Left hindlimb (tissue), 1 donor: ENCODE results near the gene ATL2.
"Not testable (repeated sequence)": the region's sequence is repeated elsewhere in the genome, so short reads cannot be mapped to it uniquely, and the experiment has no call there.

Experiments
- DNase-seq: peaks from one replicate; pipeline ENCODE4 v3.0.0-alpha.2; 2018

ATL2 gene

GRCh38 chr2:38387887-38388286 lies 10.8 kb upstream of the ATL2 start:
- DNase-seq = no peak

- no peak for DNase-seq
Observed at GRCh38 chr2:38386821-38387220, 9.7 kb upstream of the ATL2 start.

DNA sequence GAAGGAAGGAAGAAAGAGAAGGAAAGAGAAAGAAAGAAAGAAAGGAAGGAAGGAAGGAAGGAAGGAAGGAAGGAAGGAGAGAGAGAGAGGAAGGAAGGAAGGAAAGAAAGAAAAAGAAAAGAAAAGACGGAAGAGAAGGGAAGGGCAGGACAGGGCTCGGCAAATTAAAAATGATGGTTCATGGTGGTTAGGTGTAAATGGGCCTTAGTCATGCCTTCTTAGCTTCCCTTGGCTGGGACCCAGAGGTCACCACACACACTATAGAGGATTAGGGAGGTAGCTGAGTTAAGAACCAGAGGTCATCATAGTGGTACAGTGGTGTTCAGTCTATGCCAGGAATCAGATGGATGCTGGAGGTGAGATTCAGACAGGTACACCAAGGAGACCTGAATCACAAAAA lies 9.3 kb upstream of the ATL2 start:
- no peak for DNase-seq

- DNase-seq = no peak
Observed at GRCh38 chr2:38384338-38384737, 7.3 kb upstream of the ATL2 start.

DNA sequence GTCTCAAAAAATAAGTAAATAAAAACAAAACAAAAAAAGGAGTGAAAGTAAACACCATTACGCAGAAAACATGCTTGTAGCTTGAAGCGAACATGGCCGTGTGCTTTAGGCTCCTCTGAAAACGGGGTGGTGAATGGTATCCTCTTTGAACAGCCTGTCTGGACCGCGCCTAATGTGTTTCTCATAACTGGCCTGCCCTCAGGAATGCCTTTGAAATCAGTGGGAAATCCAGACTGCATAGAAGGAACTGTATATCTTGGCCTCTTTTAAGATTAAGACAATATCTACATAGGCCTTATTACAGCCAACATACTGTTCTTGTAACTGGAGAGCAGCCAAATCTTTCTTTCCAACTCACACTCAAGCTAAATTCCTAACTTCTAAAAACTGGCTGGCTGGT lies 6.7 kb upstream of the ATL2 start:
- DNase-seq = not testable (repeated sequence)

GRCh38 chr2:38381381-38382143 lies 4.5 kb upstream of the ATL2 start:
- no peak for DNase-seq

- DNase-seq = no peak
Observed at GRCh38 chr2:38380397-38381130, 3.5 kb upstream of the ATL2 start.

- DNase-seq = peak; percentile 73
Observed at GRCh38 chr2:38376346-38377049, 575 bp downstream of the ATL2 start.

DNA sequence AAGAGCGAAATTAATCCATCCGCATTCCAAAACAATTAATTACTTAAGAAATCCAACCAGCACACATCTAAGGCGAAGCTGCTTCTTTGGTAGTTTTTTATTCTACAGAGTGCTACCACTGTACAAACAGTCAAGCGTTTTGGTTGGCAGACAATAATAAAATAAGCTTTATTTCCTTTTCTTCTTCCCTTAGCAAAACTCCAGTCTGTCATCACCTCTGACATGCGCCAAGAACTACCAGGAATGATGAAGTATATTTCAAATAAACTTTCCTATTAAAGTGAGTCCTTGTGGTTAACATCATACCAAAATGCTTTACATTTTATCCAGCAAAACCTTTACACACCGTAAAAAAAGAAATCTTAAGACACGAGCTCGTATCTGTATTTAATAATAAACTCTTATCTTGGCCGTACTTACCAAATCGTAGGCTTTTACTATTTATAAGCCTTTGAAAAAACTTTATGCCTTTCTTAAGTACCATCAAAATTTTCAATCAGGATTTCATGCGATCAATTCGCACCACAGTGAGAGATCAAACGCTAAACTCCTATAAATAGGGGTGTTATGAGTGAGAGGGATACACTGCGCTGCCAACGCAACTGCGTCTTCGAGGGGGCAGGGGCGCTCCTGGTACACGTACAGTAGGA lies 1.3 kb downstream of the ATL2 start:
- no peak for DNase-seq

- no peak for DNase-seq
Observed at GRCh38 chr2:38374984-38375383, 2.1 kb downstream of the ATL2 start.

- no peak for DNase-seq
Observed at GRCh38 chr2:38371235-38371634, 5.8 kb downstream of the ATL2 start.

DNA sequence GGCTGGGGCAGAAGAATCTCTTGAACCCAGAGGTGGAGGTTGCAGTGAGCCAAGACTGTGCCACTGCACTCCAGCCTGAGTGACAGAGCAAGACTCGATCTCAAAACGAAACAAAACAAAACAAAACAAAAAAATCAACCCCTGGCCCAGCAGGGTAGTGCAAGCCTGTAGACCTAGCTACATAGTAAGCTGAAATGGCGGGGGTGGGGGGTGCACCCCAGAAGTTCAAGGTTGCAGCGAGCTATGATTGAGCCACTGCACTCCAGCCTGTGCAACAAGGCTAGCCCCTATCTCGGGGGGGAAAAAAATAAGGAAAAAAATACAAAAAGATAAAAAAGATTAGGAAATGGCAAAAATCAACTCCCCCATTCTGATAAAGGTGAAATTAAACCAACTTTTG lies 6.4 kb downstream of the ATL2 start:
- no peak for DNase-seq

- DNase-seq = no peak
Observed at GRCh38 chr2:38362232-38362631, 14.8 kb downstream of the ATL2 start.

DNA sequence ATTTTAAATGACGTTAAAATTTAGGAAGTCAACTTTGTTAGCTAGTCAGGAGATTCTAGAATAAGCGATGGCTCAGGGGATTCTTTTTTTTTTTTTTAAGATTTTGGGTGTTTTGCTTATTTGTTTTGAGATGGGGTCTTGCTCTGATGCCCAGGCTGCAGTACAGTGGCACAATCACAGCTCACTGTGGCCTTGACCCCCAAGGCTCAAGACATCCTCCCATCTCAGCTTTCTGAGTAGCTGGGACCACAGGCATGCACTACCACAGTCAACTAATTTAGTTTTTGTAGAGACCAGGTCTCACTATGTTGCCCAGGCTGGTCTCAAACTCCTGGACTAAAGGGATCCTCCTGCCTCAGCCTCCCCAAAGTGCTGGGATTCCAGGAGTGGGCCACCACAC lies 16.9 kb downstream of the ATL2 start:
- DNase-seq = no peak

DNA sequence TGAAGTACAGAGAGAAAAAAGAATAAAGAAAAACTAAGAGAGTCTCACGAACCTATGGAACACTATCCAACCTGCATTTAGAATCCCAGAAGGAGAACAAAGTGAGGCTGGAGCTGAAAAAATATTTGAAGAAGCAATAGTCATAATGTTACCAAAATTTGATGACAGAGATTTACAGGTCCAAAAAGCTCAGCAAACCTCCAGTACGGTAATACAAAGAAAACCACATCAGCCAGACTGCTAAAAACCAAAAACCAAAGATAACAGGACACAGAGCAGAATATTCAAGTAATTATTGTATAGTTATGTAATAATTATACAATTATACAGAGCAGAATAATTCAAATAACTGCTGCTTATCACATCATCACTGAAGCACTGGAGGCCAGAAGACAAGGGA lies 23.7 kb downstream of the ATL2 start:
- DNase-seq = no peak

- DNase-seq = no peak
Observed at GRCh38 chr2:38352336-38352735, 24.7 kb downstream of the ATL2 start.

DNA sequence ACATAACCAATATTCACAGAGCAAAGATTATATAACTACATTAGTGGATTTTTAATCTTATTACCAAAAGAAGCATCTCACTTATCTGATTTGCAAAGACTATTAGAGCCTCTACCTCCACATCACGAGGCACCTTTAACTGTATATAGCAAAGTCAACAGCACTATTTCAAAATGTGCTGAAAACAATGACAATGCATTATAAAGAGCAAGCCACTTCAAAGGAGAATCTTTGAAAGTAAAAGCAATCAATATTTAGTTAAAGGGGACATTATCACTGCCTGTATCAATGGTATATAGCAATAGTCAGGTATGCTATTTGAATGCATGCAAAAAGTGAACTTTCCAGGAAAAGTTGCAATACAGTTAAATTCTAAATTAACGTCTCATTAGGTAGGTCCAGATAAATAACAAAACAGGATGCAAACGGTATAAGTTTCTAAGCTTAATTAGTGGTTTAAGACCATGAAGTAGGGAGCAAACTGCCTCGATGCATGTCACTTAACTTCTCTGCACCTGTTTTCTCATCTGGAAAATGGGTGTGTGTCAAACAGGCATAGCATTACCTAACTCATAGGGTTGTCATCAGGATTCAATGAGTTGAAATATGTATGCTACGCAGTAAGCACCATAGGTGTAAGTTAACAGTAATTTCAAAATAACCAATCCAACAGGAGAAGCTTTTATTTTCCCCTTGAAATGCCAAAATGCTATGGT lies 31.6 kb downstream of the ATL2 start:
- no peak for DNase-seq

DNA sequence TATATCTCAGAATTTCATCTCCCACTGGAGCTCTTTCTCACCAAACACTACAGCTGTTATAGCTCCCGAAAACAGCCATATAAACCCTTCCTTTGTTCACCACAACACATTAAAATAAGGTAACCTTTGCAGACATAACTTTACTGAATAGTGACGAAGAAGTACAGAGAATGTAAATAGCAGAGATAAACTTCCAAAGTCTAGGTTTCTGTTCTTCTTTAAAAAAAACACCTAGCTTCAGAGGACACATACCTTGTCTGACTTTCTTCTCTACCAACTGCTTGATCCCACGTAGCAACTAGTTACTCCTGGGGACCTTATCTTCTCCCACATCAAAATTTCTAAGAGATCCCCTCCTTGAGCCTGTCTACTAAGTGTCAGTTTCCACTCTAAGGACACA lies 32.3 kb downstream of the ATL2 start:
- DNase-seq = no peak

DNA sequence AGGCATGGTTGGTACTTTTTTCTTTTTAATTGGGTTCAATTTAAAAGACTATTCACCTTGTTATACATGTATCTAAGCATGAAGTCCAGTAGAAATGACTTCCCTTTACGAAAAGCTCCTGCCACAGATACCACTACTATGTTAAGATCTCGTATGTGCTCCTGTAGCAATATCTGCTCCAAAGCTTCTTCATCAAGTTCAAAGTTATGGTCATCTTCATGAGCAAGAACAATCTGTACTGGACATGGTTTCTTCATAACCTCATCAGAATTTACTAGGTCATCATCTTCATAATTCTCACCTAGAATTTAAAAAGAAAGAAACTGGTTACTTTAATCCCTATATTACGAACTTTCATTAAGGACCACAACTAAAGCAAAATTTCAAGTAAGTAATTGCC lies 33.9 kb downstream of the ATL2 start:
- no peak for DNase-seq

DNA sequence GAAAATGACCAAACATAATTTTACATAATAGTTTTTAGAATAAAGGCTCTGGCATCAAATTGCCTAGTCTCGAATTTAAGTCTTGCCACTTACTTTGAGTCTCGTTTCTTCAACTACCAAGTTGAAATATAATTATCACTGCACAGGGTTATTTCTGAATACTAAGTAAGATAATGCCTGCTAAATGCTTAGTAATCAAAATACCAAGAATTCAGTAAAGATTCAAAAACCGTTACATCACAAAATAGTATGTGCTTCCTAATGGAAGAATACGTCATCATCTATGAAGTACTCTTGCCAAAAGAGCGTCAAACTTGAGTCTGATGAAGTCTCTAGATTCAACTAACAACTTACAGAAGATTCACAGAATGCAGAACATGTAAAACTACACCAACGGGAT lies 40.5 kb downstream of the ATL2 start:
- no peak for DNase-seq

DNA sequence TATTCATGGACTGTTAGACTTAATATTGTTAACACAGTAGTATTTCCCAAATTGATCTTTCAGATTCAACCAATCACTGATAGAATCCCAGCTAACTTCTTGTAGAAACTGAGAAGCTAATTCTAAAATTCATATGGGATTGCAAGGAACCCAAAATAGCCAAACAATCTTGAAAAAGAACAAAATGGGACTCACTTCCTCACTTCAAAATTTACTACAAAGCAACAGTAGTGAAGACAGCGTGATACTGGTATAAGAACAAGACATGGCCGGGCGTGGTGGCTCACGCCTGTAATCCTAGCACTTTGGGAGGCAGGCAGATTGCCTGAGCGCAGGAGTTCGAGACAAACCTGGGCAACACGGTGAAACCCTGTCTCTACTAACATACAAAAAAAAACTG lies 46.3 kb downstream of the ATL2 start:
- DNase-seq = no peak

DNA sequence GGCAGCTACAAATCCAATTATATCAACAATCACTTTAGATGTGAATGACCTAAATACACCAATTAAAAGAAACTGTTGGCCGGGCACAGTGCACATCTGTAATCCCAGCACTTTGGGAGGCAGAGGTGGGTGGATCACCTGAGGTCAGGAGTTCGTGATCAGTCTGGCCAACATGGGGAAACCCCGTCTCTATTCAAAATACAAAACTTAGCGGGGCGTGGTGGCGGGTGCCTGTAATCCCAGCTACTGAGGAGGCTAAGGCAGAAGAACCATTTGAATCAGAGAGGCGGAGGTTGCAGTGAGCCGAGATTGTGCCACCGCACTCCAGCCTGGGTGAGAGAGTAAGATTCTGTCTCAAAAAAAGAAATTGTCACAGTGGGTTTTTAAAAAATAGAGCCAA lies 49.5 kb downstream of the ATL2 start:
- DNase-seq = no peak

GRCh38 chr2:38323623-38324022 lies 53.5 kb downstream of the ATL2 start:
- DNase-seq = no peak
